Neural cell (in vitro differentiated cells): ENCODE results near the gene GALNT12.

Source experiments
- CTCF ChIP-seq: fragments of 450-650 bp; IDR thresholded peaks from 2 replicates; pipeline ENCODE4 v1.5.1; 2014; ENCODE audit warnings: antibody characterized with exemption, mild to moderate bottlenecking, moderate library complexity; ENCODE audit not compliant: poor library complexity, severe bottlenecking
- EP300 ChIP-seq: fragments of 450-650 bp; conservative IDR thresholded peaks from 2 replicates; pipeline ENCODE4 v1.6.1; 2014; ENCODE audit warnings: antibody characterized with exemption, mild to moderate bottlenecking, moderate library complexity; ENCODE audit not compliant: poor library complexity, severe bottlenecking
- EZH2 ChIP-seq: fragments of 200-600, 300-800 bp; shearing (Covaris generic), sonication (generic); IDR thresholded peaks from 2 replicates; pipeline ENCODE4 v1.6.1; 2014; ENCODE audit warnings: antibody characterized with exemption, low read length, borderline replicate concordance, mild to moderate bottlenecking; ENCODE audit not compliant: insufficient read depth, poor library complexity, severe bottlenecking
- POLR2AphosphoS5 ChIP-seq: IDR thresholded peaks from 2 replicates; pipeline ENCODE4 v1.6.1; 2012
- RAD21 ChIP-seq: fragments of 450-650 bp; conservative IDR thresholded peaks from 2 replicates; pipeline ENCODE4 v1.6.1; 2014; ENCODE audit warnings: antibody characterized with exemption, mild to moderate bottlenecking, moderate library complexity

- TF ChIP-seq CTCF = no peak
- TF ChIP-seq POLR2AphosphoS5 = no peak
- TF ChIP-seq RAD21 = no peak
- no peak for TF ChIP-seq EP300
- TF ChIP-seq EZH2 = no peak
Observed at GRCh38 chr9:98770717-98771116, 36.8 kb upstream of the GALNT12 start.
